WTC11 (cell line): ENCODE data around the gene HEPACAM. TPM values are rescaled to one million over a fixed set of nuclear protein-coding genes. Genes with fewer than 3 reads are reported as not detected.

ENCODE experiments used
- ATF1 ChIP-seq: sonication (generic); formaldehyde crosslinking; IDR thresholded peaks from 2 replicates; pipeline ENCODE4 v1.8.1; 2023; ENCODE audit warnings: mild to moderate bottlenecking, moderate library complexity, missing genetic modification reagents
- CBFB ChIP-seq: sonication (generic); formaldehyde crosslinking; IDR thresholded peaks from 2 replicates; pipeline ENCODE4 v1.8.1; 2022; ENCODE audit warnings: mild to moderate bottlenecking, low read depth, missing genetic modification reagents
- CREM ChIP-seq: sonication (generic); formaldehyde crosslinking; IDR thresholded peaks from 2 replicates; pipeline ENCODE4 v1.8.1; 2022; ENCODE audit warnings: mild to moderate bottlenecking, missing genetic modification reagents, moderate library complexity
- ETV6 ChIP-seq: sonication (generic); formaldehyde crosslinking; IDR thresholded peaks from 2 replicates; pipeline ENCODE4 v1.8.1; 2022; ENCODE audit warnings: mild to moderate bottlenecking, missing genetic modification reagents
- FOXJ3 ChIP-seq: sonication (generic); formaldehyde crosslinking; IDR thresholded peaks from 2 replicates; pipeline ENCODE4 v1.9.0; 2021; ENCODE audit warnings: missing genetic modification reagents, mild to moderate bottlenecking, borderline replicate concordance
- GABPB1 ChIP-seq: sonication (generic); formaldehyde crosslinking; IDR thresholded peaks from 2 replicates; pipeline ENCODE4 v1.8.1; 2023; ENCODE audit warnings: mild to moderate bottlenecking, missing genetic modification reagents
- HMGXB4 ChIP-seq: sonication (generic); formaldehyde crosslinking; IDR thresholded peaks from 2 replicates; pipeline ENCODE4 v1.8.1; 2023; ENCODE audit warnings: mild to moderate bottlenecking, moderate library complexity, missing genetic modification reagents
- JUN ChIP-seq: sonication (generic); formaldehyde crosslinking; IDR thresholded peaks from 2 replicates; pipeline ENCODE4 v1.8.0; 2023; ENCODE audit warnings: mild to moderate bottlenecking, missing genetic modification reagents
- KAT7 ChIP-seq: sonication (generic); formaldehyde crosslinking; IDR thresholded peaks from 2 replicates; pipeline ENCODE4 v1.8.1; 2023; ENCODE audit warnings: missing genetic modification reagents, mild to moderate bottlenecking, borderline replicate concordance
- NFATC4 ChIP-seq: fragments of 250-450 bp; sonication (Bioruptor Pico); IDR thresholded peaks from 2 replicates; pipeline ENCODE4 v1.9.0; 2021; ENCODE audit warnings: mild to moderate bottlenecking
- SOX15 ChIP-seq: fragments of 250-450 bp; sonication (Bioruptor Pico); IDR thresholded peaks from 2 replicates; pipeline ENCODE4 v1.9.0; 2021; ENCODE audit warnings: mild to moderate bottlenecking
- SP1 ChIP-seq: sonication (generic); formaldehyde crosslinking; conservative IDR thresholded peaks from 2 replicates; pipeline ENCODE4 v1.8.1; 2022; ENCODE audit warnings: missing genetic modification reagents
- STAT6 ChIP-seq: sonication (generic); formaldehyde crosslinking; conservative IDR thresholded peaks from 2 replicates; pipeline ENCODE4 v1.8.1; 2023; ENCODE audit warnings: mild to moderate bottlenecking, low read depth, missing genetic modification reagents, moderate library complexity
- TEAD4 ChIP-seq: sonication (generic); formaldehyde crosslinking; IDR thresholded peaks from 2 replicates; pipeline ENCODE4 v1.8.0; 2022; ENCODE audit warnings: mild to moderate bottlenecking, missing genetic modification reagents
- USF1 ChIP-seq: sonication (generic); formaldehyde crosslinking; IDR thresholded peaks from 2 replicates; pipeline ENCODE4 v1.8.0; 2022; ENCODE audit warnings: mild to moderate bottlenecking, missing genetic modification reagents
- ZNF232 ChIP-seq: sonication (generic); formaldehyde crosslinking; IDR thresholded peaks from 2 replicates; pipeline ENCODE4 v1.8.0; 2022; ENCODE audit warnings: mild to moderate bottlenecking, missing genetic modification reagents
- ZNF317 ChIP-seq: sonication (generic); formaldehyde crosslinking; IDR thresholded peaks from 2 replicates; pipeline ENCODE4 v1.8.1; 2023; ENCODE audit warnings: low read depth, mild to moderate bottlenecking, moderate library complexity, missing genetic modification reagents, borderline replicate concordance
- ZNF396 ChIP-seq: fragments of 250-450 bp; sonication (Bioruptor Pico); IDR thresholded peaks from 2 replicates; pipeline ENCODE4 v1.8.0; 2021; ENCODE audit warnings: mild to moderate bottlenecking, moderate library complexity, borderline replicate concordance
- ZNF425 ChIP-seq: fragments of 250-450 bp; sonication (Bioruptor Pico); conservative IDR thresholded peaks from 2 replicates; pipeline ENCODE4 v1.9.0; 2021; ENCODE audit warnings: mild to moderate bottlenecking
- ZNF512 ChIP-seq: sonication (generic); formaldehyde crosslinking; IDR thresholded peaks from 2 replicates; pipeline ENCODE4 v1.8.1; 2022; ENCODE audit warnings: missing genetic modification reagents, borderline replicate concordance
- total RNA-seq: library from RNA; stranded (reverse); gene quantifications from 3 replicates; pipeline ENCODE4 v1.2.3, GENCODE V29; 2021
- TF ChIP-seq, protein P1 (sequence below): fragments of 250-450 bp; sonication (Bioruptor Pico); IDR thresholded peaks from 2 replicates; pipeline ENCODE4 v1.9.0; 2021; ENCODE audit warnings: mild to moderate bottlenecking, borderline replicate concordance
- TF ChIP-seq, protein P2 (sequence below): fragments of 250-450 bp; sonication (Bioruptor Pico); IDR thresholded peaks from 2 replicates; pipeline ENCODE4 v1.8.0; 2021; ENCODE audit warnings: mild to moderate bottlenecking
- TF ChIP-seq, protein P3 (sequence below): sonication (generic); formaldehyde crosslinking; IDR thresholded peaks from 2 replicates; pipeline ENCODE4 v1.8.1; 2023; ENCODE audit warnings: mild to moderate bottlenecking, missing genetic modification reagents, moderate library complexity

The HEPACAM gene
- total RNA-seq, 1 experiment from 2014 or later: not detected

- TF ChIP-seq, protein P1, sequence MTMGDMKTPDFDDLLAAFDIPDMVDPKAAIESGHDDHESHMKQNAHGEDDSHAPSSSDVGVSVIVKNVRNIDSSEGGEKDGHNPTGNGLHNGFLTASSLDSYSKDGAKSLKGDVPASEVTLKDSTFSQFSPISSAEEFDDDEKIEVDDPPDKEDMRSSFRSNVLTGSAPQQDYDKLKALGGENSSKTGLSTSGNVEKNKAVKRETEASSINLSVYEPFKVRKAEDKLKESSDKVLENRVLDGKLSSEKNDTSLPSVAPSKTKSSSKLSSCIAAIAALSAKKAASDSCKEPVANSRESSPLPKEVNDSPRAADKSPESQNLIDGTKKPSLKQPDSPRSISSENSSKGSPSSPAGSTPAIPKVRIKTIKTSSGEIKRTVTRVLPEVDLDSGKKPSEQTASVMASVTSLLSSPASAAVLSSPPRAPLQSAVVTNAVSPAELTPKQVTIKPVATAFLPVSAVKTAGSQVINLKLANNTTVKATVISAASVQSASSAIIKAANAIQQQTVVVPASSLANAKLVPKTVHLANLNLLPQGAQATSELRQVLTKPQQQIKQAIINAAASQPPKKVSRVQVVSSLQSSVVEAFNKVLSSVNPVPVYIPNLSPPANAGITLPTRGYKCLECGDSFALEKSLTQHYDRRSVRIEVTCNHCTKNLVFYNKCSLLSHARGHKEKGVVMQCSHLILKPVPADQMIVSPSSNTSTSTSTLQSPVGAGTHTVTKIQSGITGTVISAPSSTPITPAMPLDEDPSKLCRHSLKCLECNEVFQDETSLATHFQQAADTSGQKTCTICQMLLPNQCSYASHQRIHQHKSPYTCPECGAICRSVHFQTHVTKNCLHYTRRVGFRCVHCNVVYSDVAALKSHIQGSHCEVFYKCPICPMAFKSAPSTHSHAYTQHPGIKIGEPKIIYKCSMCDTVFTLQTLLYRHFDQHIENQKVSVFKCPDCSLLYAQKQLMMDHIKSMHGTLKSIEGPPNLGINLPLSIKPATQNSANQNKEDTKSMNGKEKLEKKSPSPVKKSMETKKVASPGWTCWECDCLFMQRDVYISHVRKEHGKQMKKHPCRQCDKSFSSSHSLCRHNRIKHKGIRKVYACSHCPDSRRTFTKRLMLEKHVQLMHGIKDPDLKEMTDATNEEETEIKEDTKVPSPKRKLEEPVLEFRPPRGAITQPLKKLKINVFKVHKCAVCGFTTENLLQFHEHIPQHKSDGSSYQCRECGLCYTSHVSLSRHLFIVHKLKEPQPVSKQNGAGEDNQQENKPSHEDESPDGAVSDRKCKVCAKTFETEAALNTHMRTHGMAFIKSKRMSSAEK (CRISPR knock-in tag): no peak
- TF ChIP-seq KAT7 (0 out of 2 replicates have a peak, but pooled peaks have one; percentile 72), NFATC4 (CRISPR knock-in tag) (no peak), ZNF512 (CRISPR knock-in tag) (no peak), TEAD4 (CRISPR knock-in tag) (no peak), ZNF232 (CRISPR knock-in tag) (no peak), STAT6 (CRISPR knock-in tag) (no peak), SP1 (CRISPR knock-in tag) (peak; percentile 96), ZNF396 (no peak), SOX15 (no peak), CREM (CRISPR knock-in tag) (peak; percentile 88), ETV6 (CRISPR knock-in tag) (peak; percentile 71; the same call in 1 of the 2 replicates), ZNF317 (CRISPR knock-in tag) (no peak), ZNF425 (CRISPR knock-in tag) (no peak), GABPB1 (peak; percentile 76), FOXJ3 (no peak), USF1 (CRISPR knock-in tag) (peak; percentile 60; the same call in 1 of the 2 replicates), JUN (no peak), CBFB (no peak), HMGXB4 (CRISPR knock-in tag) (no peak), ATF1 (CRISPR knock-in tag) (no peak)
- TF ChIP-seq, protein P2, sequence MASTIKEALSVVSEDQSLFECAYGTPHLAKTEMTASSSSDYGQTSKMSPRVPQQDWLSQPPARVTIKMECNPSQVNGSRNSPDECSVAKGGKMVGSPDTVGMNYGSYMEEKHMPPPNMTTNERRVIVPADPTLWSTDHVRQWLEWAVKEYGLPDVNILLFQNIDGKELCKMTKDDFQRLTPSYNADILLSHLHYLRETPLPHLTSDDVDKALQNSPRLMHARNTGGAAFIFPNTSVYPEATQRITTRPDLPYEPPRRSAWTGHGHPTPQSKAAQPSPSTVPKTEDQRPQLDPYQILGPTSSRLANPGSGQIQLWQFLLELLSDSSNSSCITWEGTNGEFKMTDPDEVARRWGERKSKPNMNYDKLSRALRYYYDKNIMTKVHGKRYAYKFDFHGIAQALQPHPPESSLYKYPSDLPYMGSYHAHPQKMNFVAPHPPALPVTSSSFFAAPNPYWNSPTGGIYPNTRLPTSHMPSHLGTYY (CRISPR knock-in tag): no peak
- TF ChIP-seq, protein P3, sequence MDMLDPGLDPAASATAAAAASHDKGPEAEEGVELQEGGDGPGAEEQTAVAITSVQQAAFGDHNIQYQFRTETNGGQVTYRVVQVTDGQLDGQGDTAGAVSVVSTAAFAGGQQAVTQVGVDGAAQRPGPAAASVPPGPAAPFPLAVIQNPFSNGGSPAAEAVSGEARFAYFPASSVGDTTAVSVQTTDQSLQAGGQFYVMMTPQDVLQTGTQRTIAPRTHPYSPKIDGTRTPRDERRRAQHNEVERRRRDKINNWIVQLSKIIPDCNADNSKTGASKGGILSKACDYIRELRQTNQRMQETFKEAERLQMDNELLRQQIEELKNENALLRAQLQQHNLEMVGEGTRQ (CRISPR knock-in tag): peak; percentile 50
Measured at GRCh38 chr11:124953753-124954589, 18.1 kb upstream of the HEPACAM start, which contains the start of gene CCDC15 (continued).
